Testis (tissue), 3 donors: ENCODE results near the gene CPXM1. TPM values are rescaled to one million over a fixed set of nuclear protein-coding genes. Genes with fewer than 3 reads are reported as not detected.
A peak's percentile ranks its signal among the peaks of the same experiment; 100 is the strongest.

Experiments
- DNase-seq: peaks from one replicate; pipeline ENCODE4 v3.0.0-alpha.2; 2019
- H3K27ac ChIP-seq, 2 donors: fragments of 200-600 bp; sonication (generic); one replicate each; pipeline ENCODE4 v1.5.1; 2019
- H3K27me3 ChIP-seq: fragments of 200-600 bp; sonication (generic); one replicate; pipeline ENCODE4 v1.5.1; 2019
- H3K36me3 ChIP-seq: fragments of 200-600 bp; sonication (generic); one replicate; pipeline ENCODE4 v1.5.1; 2017; ENCODE audit warnings: low read depth; ENCODE audit errors: missing control alignments
- H3K4me1 ChIP-seq: fragments of 200-600 bp; sonication (generic); one replicate; pipeline ENCODE4 v1.5.1; 2019
- H3K4me3 ChIP-seq, 2 donors: fragments of 200-600 bp; sonication (generic); one replicate each; pipeline ENCODE4 v1.5.1; 2017 to 2019
- H3K9me3 ChIP-seq: fragments of 200-600 bp; sonication (generic); one replicate; pipeline ENCODE4 v1.5.1; 2017
- CTCF ChIP-seq, 3 experiments: fragments of 450-650 bp in 2 of 3; fragments of 200-600 bp in 1 of 3; sonication (generic) in 1 of 3; IDR thresholded peaks; one replicate each; pipeline ENCODE4 v1.5.1; 2016 to 2019; ENCODE audit warnings: antibody characterized with exemption in 3 of 3, mild to moderate bottlenecking in 2 of 3, moderate library complexity in 1 of 3
- POLR2A ChIP-seq: fragments of 450-650 bp; IDR thresholded peaks from one replicate; pipeline ENCODE4 v1.6.1; 2017; ENCODE audit warnings: antibody characterized with exemption, mild to moderate bottlenecking, moderate library complexity
- WGBS, 2 donors: methylation state at CpG; one replicate each; pipeline ENCODE4 v1.1.5; 2018; 5-methylcytosine and 5-hydroxymethylcytosine counted together
- intact Hi-C: fragments of 100-400 bp; cut with DNase I; formaldehyde crosslinking; loops from one replicate; pipeline ENCODE4 v1.15.1; 2023; ENCODE audit warnings: low total_unique reads
- polyA plus RNA-seq: library from polyadenylated mRNA; stranded (reverse); fragments of 350-450 nt; fragmentation: Illumina TruSeq; extraction: RNeasy Lipid Tissue Mini Kit (QIAGEN cat#74804); gene quantifications from one replicate; pipeline ENCODE4 v1.2.3, GENCODE V29; 2014; ENCODE audit warnings: low read depth, low replicate concordance; ENCODE audit not compliant: insufficient read depth
- total RNA-seq, 2 donors: library from RNA; depleted of rRNA; stranded (reverse); fragments of >200 nt; gene quantifications; one replicate each; pipeline ENCODE4 v1.2.3, GENCODE V29; 2016

CPXM1 gene
- total and polyA plus RNA-seq, 3 donors from 2014 or later: 3.5 to 25.2 (median 8.6) TPM

GRCh38 chr20:2753461-2754040, 46.9 kb downstream of the CPXM1 start:
- Histone ChIP-seq H3K9me3 (no peaks in the 10 kb centered on the region), H3K27ac (no peak overlapping the region), H3K4me3 (no peak overlapping the region), H3K36me3 (no peaks in the 10 kb centered on the region), H3K4me1 (peaks cover 7% of the 10 kb centered on the region), H3K27me3 (no peaks in the 10 kb centered on the region)
- no peak for TF ChIP-seq CTCF (IDR thresholded peaks at IDR 0.05)
- no peak for TF ChIP-seq POLR2A
- intact Hi-C loops: no loop called here
- WGBS, 2 donors: 71 to 76% methylated on average over 6 of the region's 6 CpGs
- DNase-seq: no peak

DNA sequence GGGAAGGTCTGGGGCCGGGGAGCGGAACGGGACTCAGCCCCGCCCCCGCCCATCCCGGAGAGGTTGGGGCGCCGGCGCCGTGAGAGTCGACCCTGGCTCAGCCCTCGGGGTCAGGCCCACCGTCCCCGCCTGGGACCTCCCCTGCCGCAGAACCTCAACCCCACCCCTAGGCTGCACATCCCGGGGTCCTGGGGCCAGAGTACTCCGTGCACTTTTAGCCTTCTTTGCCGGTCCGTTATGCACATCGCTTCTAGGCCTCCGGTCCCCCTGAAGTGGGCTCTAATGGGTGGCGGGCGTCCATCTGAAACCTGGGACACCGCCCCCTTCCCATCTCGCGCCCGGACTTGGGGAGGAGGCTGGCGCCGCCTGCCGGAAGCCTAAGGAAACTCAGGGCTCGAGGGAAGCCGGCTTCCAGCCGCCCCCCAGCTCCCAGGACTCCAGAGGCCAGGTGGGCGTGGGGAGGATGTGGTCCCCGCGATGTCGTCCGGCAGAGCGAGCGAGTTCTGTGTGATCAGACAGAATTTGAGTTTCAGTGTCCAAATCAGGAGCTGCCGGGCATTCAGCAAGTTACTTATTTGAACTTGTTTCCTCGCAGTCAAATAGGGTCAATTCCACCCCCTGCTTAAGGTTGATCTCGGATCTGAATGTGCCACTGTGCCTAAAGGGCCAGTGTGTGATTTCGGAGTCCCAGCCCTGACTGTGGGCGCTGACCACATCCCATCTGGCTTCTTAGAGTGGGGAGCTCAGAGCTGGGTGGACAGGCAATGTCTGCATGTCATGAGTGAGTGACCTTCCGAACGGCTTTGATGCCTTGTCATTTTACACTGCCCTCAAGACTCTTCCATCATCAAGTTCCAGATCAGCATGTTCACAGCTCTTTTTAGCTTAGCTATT, 47.6 kb downstream of the CPXM1 start:
- H3K27ac ChIP-seq: no peak overlapping the region
- H3K27me3 ChIP-seq: no peaks in the 10 kb centered on the region
- no peaks in the 10 kb centered on the region for H3K36me3 ChIP-seq
- peak; percentile 6 to 63 (median 54) for TF ChIP-seq CTCF (IDR thresholded peaks at IDR 0.05)
- TF ChIP-seq POLR2A: no peak
- 17 to 35% methylated on average over 14 to 33 of the region's 47 CpGs for WGBS, 2 donors
- H3K4me3 ChIP-seq: peak overlapping the region; percentile 40 to 53
- H3K9me3 ChIP-seq: no peaks in the 10 kb centered on the region
- intact Hi-C loops: no loop called here
- H3K4me1 ChIP-seq: peaks cover 7% of the 10 kb centered on the region
- peak; percentile 59 for DNase-seq

GRCh38 chr20:2751878-2752566, 48.4 kb downstream of the CPXM1 start:
- intact Hi-C loops: no loop called here
- WGBS, 2 donors: 0% methylated on average over 64 of the region's 93 CpGs; no CpG with 5 or more reads in 1 of the 2 donors
- Histone ChIP-seq H3K36me3 (no peaks in the 10 kb centered on the region), H3K9me3 (no peaks in the 10 kb centered on the region), H3K27ac (peak overlapping the region; percentile 24 to 51), H3K27me3 (no peaks in the 10 kb centered on the region), H3K4me1 (peaks cover 7% of the 10 kb centered on the region), H3K4me3 (peak overlapping the region; percentile 40 to 53)
- TF ChIP-seq POLR2A (no peak), CTCF (IDR thresholded peaks at IDR 0.05) (peak in 1 of 3 experiments; percentile 7)
- no peak for DNase-seq

DNA sequence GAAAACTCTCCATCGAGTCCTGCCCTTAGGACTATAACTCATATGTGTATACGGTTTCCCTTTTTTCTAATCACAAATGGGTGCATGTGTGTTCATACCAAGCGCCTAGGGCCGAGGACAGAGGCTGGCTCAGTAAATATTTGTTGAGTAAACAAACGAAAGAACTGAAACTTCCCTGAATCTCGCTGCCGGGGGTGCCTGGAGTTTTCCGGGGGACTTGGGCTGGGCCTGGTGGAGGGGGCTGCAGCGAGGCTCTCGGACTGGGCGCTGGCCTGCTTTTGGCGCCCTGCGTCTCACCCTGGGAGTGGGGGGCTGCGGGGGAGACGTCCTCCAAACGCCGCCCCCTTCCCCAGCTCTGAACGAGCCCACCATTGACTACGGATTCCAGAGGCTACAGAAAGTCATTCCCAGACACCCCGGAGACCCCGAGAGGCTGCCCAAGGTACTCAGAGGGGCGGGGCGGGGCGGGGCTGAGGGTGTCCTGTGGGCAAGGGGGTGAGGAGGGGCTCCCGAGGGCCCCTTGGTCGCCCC, 49.0 kb downstream of the CPXM1 start:
- WGBS, 2 donors: 2 to 3% methylated on average over 13 to 24 of the region's 26 CpGs
- intact Hi-C loops: no loop called here
- H3K4me3 ChIP-seq: peak overlapping the region; percentile 40 to 45
- no peak for DNase-seq
- H3K4me1 ChIP-seq: peaks cover 7% of the 10 kb centered on the region
- H3K27ac ChIP-seq: peak overlapping the region; percentile 24 to 51
- TF ChIP-seq CTCF (IDR thresholded peaks at IDR 0.05): no peak
- TF ChIP-seq POLR2A: no peak
- H3K36me3 ChIP-seq: no peaks in the 10 kb centered on the region
- no peaks in the 10 kb centered on the region for H3K27me3 ChIP-seq
- H3K9me3 ChIP-seq: no peaks in the 10 kb centered on the region
